Mucosa of stomach (tissue), 1 donor: ENCODE results near the gene ALDH6A1.

ENCODE experiments used
- H3K27me3 ChIP-seq: one replicate; pipeline ENCODE4 v1.7.0; 2013; ENCODE audit warnings: mild to moderate bottlenecking, low read length; ENCODE audit not compliant: control insufficient read depth, insufficient read depth
- H3K36me3 ChIP-seq: one replicate; pipeline ENCODE4 v1.7.0; 2013; ENCODE audit warnings: low read length; ENCODE audit not compliant: control insufficient read depth, insufficient read depth
- H3K4me1 ChIP-seq: one replicate; pipeline ENCODE4 v1.7.0; 2013; ENCODE audit warnings: mild to moderate bottlenecking, low read length; ENCODE audit not compliant: control insufficient read depth, insufficient read depth
- H3K4me3 ChIP-seq: one replicate; pipeline ENCODE4 v1.7.0; 2013; ENCODE audit warnings: low read length
- H3K9ac ChIP-seq: one replicate; pipeline ENCODE4 v1.7.0; 2013; ENCODE audit warnings: mild to moderate bottlenecking, low read length, moderate library complexity
- H3K9me3 ChIP-seq: one replicate; pipeline ENCODE4 v1.7.0; 2013; ENCODE audit warnings: mild to moderate bottlenecking, low read length, moderate library complexity; ENCODE audit not compliant: control insufficient read depth
- donor health status: Pancreatic carcinoma.

The ALDH6A1 gene

GRCh38 chr14:74083161-74083560 is 1.1 kb downstream of the ALDH6A1 start:
- peaks cover 14% of the 10 kb centered on the region for H3K4me1 ChIP-seq
- H3K4me3 ChIP-seq: no peak overlapping the region
- H3K9ac ChIP-seq: peak overlapping the region; percentile 84
- H3K27me3 ChIP-seq: no peaks in the 10 kb centered on the region
- no peaks in the 10 kb centered on the region for H3K36me3 ChIP-seq
- no peaks in the 10 kb centered on the region for H3K9me3 ChIP-seq

DNA sequence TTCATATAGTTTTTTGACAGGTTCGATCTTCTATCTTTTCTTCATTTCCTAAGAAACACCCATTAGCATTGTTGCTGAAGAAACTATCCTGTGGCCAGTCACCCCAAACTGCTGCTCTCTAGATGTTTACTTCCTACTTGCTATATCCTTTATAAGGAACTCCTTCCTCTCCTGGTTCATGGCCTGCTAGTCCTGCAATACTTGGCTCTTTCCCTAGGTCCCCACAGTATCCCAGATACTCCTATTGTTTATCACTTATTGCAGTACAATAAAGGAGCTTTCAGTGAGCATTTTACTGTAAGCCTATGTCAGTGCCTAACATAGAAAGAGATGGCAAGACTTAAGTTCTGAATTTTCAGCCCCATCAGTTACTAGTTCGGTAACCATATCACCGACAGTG is 2.8 kb downstream of the ALDH6A1 start:
- no peak overlapping the region for H3K9ac ChIP-seq

DNA sequence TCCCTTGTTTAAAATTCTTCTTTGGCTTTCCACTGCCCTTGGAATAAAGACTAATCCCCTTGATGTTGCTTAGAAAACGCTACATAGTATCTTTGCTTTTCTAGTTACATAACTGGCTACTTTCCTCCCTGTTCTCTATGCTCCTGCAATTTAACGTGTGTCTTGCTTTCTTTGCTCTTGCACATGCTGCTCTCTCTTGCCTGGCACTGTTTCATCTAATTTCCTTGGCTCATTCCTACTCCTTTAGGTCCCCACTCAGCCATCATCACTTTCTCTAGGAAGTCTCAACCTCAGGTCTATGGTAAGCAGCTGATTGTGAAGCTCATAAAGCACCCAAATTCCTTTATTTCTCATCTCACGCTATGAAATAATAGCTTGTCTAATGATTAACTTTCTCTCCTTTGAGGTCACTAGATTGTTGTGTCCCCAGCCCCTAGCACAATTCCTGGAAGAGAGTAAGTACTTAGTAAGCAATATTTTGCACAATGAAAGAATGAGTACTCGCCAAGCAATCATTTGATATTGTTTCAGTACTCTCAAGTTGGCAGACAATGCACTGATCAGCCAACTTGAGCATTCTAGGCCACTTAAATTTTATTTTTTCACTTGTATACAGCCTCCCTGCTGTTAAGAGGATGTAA is 3.3 kb downstream of the ALDH6A1 start:
- Histone ChIP-seq H3K4me3 (no peak overlapping the region), H3K4me1 (peaks cover 16% of the 10 kb centered on the region), H3K36me3 (no peaks in the 10 kb centered on the region), H3K9ac (no peak overlapping the region), H3K27me3 (no peaks in the 10 kb centered on the region), H3K9me3 (no peaks in the 10 kb centered on the region)

More for the DNA sequence above, 2.8 kb downstream of the ALDH6A1 start:
- Histone ChIP-seq H3K4me3 (no peak overlapping the region), H3K36me3 (no peaks in the 10 kb centered on the region), H3K27me3 (no peaks in the 10 kb centered on the region), H3K4me1 (peaks cover 17% of the 10 kb centered on the region), H3K9me3 (no peaks in the 10 kb centered on the region)

- no peak overlapping the region for H3K4me3 ChIP-seq
- no peaks in the 10 kb centered on the region for H3K36me3 ChIP-seq
- H3K4me1 ChIP-seq: peaks cover 2% of the 10 kb centered on the region
- H3K9ac ChIP-seq: no peak overlapping the region
- no peaks in the 10 kb centered on the region for H3K27me3 ChIP-seq
- H3K9me3 ChIP-seq: no peaks in the 10 kb centered on the region
These were observed 6.9 kb downstream of the ALDH6A1 start for GRCh38 chr14:74077401-74077800.

- Histone ChIP-seq H3K4me3 (no peak overlapping the region), H3K4me1 (no peaks in the 10 kb centered on the region), H3K9me3 (no peaks in the 10 kb centered on the region), H3K36me3 (peaks cover 3% of the 10 kb centered on the region), H3K27me3 (no peaks in the 10 kb centered on the region), H3K9ac (no peak overlapping the region)
These were observed 18.3 kb downstream of the ALDH6A1 start for GRCh38 chr14:74065746-74066575.

DNA sequence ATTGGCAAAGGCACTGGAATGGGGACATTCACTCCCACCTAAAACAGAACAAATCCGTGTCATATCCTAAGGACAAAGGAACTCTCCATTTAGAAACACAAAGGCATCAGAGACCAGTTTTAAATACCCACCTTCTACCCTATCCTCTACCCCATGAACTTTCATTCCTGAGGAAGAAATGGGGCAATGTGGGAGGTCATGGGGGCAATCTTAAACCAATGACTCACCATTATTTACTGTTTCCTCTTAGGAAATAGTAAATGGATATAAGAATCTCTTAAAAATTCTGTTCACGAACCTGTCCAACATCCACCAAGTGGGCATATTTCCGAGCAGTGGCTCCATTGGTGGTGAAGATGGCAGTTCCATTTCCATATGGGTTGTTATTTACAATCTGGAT is 19.4 kb downstream of the ALDH6A1 start:
- peaks cover 3% of the 10 kb centered on the region for H3K36me3 ChIP-seq
- H3K4me3 ChIP-seq: no peak overlapping the region
- H3K27me3 ChIP-seq: no peaks in the 10 kb centered on the region
- H3K9ac ChIP-seq: no peak overlapping the region
- H3K9me3 ChIP-seq: no peaks in the 10 kb centered on the region
- H3K4me1 ChIP-seq: no peaks in the 10 kb centered on the region

DNA sequence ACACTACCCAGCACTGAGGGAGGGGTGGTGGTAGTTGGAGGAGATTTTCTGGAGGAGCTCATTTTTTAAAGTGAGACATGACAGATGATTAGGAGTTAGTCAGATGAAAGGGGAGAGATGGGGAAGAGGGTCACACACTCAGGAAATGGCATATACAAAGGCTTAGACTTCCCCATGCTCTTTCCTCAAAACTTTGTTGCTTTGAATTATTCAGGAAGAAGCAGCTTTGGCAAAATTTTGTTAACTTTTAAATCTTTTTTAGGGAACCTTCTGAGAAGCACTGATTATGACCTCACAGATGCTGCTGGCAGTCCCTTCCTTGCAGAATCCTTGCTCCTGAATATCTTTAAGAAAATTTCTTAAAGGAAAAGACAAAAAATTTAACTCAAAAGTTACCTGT is 19.8 kb downstream of the ALDH6A1 start:
- H3K9ac ChIP-seq: no peak overlapping the region
- peaks cover 3% of the 10 kb centered on the region for H3K36me3 ChIP-seq

GRCh38 chr14:74062809-74063150 is 21.5 kb downstream of the ALDH6A1 start:
- no peak overlapping the region for H3K4me3 ChIP-seq
- H3K9me3 ChIP-seq: no peaks in the 10 kb centered on the region
- peaks cover 3% of the 10 kb centered on the region for H3K36me3 ChIP-seq
- no peaks in the 10 kb centered on the region for H3K27me3 ChIP-seq
- no peak overlapping the region for H3K9ac ChIP-seq
- H3K4me1 ChIP-seq: no peaks in the 10 kb centered on the region

More for the DNA sequence above, 19.8 kb downstream of the ALDH6A1 start:
- H3K4me3 ChIP-seq: no peak overlapping the region
- no peaks in the 10 kb centered on the region for H3K27me3 ChIP-seq
- H3K4me1 ChIP-seq: no peaks in the 10 kb centered on the region
- no peaks in the 10 kb centered on the region for H3K9me3 ChIP-seq

GRCh38 chr14:74049876-74050495 is 34.3 kb downstream of the ALDH6A1 start:
- Histone ChIP-seq H3K4me1 (no peaks in the 10 kb centered on the region), H3K9ac (no peak overlapping the region), H3K36me3 (no peaks in the 10 kb centered on the region), H3K27me3 (no peaks in the 10 kb centered on the region), H3K9me3 (no peaks in the 10 kb centered on the region), H3K4me3 (no peak overlapping the region)

- Histone ChIP-seq H3K9me3 (no peaks in the 10 kb centered on the region), H3K27me3 (no peaks in the 10 kb centered on the region), H3K4me1 (no peaks in the 10 kb centered on the region), H3K36me3 (no peaks in the 10 kb centered on the region), H3K9ac (no peak overlapping the region), H3K4me3 (no peak overlapping the region)
These were observed 36.0 kb downstream of the ALDH6A1 start for GRCh38 chr14:74048281-74048680.

GRCh38 chr14:74045522-74045921 is 38.7 kb downstream of the ALDH6A1 start:
- Histone ChIP-seq H3K9me3 (no peaks in the 10 kb centered on the region), H3K4me1 (no peaks in the 10 kb centered on the region), H3K27me3 (no peaks in the 10 kb centered on the region), H3K36me3 (no peaks in the 10 kb centered on the region), H3K9ac (no peak overlapping the region), H3K4me3 (no peak overlapping the region)

- Histone ChIP-seq H3K27me3 (no peaks in the 10 kb centered on the region), H3K9ac (no peak overlapping the region), H3K4me1 (no peaks in the 10 kb centered on the region), H3K36me3 (no peaks in the 10 kb centered on the region), H3K9me3 (no peaks in the 10 kb centered on the region), H3K4me3 (no peak overlapping the region)
These were observed 42.0 kb downstream of the ALDH6A1 start for GRCh38 chr14:74042296-74042695.
